ENCODE results near the gene ZNF365.
A peak's percentile ranks its signal among the peaks of the same experiment; 100 is the strongest.
"Not testable (repeated sequence)": the region's sequence is repeated elsewhere in the genome, so short reads cannot be mapped to it uniquely, and the experiment has no call there.

ZNF365 gene, protein sequence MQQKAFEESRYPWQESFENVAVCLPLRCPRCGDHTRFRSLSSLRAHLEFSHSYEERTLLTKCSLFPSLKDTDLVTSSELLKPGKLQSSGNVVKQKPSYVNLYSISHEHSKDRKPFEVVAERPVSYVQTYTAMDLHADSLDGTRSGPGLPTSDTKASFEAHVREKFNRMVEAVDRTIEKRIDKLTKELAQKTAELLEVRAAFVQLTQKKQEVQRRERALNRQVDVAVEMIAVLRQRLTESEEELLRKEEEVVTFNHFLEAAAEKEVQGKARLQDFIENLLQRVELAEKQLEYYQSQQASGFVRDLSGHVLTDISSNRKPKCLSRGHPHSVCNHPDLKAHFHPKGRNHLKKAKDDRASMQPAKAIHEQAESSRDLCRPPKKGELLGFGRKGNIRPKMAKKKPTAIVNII

GRCh38 chr10:62373995-62374861, at the start of gene ZNF365:
ZNF365 (plus strand) TSS chr10:62374369; CDS start chr10:62376194, 1,825 bp downstream.
- DNase-seq: peak in 1 of 2 experiments; percentile 66

DNA sequence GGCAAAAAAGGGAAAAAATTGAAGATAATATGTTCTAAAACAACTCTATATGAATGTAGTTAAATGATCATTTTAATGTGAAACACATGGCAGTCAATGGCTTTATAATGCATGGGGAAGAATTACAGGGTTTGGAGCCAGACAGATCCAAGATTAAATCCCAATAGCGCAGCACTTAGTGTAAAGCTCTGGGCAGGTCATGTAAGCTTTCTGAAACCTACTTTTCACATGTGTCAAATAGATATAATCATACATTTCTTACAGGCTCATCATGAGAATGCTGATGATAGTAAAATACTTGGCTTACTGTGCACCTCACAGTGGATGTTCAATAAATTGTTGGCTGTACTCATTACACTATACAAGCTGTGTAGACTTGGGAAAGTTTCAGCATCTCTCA, 48.0 kb upstream of the ZNF365 start:
- DNase-seq: no peak

DNA sequence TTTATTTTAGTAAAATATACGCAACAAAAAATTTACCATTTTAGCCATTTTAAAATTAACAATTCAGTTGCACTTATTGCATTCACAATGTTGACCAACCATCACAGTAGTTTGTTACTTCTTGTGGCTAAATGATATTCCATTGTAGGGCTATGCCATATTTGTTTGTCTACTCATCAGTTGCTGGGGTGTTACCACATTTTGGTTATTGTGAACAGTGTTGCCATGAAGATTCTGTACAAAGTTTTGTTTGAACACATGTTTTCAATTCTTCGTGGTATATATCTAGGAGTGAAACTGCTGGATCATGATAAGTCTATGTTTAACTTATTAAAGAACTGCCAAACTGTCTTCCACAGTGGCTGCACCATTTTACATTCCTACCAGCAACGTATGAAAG, 46.3 kb upstream of the ZNF365 start:
- no peak for DNase-seq

DNA sequence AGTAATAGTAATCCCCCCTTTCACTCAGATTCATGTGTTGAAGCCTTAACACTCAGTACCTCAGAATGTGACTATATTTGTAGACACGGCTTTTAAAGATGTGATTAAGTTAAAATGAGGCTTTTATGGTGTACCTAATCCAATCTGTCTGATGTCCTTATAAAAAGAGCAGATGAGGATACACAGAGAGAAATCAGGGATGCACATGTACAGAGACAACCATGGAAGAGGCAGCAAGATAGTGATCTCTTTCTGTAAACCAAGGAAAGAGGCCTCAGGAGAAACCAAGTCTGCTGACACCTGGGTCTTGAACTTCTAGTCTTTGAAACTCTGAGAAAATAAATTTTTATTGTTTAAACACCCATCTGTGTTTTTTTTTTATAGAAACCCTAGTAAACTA, 44.0 kb upstream of the ZNF365 start:
- no peak for DNase-seq

DNA sequence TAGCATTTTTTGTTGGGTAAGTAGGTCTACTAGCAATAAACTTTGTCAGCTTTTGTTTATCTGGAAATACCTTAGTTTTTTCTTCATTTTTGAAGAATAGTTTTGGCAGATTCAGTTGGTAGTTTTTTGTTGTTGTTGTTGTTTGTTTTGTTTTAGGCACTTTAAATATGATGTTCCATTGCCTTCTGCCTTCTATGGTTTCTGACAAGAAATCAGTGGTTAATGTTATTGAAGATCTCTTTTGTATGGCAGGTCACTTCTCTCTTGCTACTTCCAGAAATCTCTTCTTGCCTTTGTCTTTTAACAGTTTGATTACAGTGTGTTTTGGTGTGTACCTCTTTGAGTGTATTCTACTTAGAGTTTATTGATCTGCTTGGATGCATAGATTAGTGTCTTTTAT, 41.8 kb upstream of the ZNF365 start:
- no peak for DNase-seq

DNA sequence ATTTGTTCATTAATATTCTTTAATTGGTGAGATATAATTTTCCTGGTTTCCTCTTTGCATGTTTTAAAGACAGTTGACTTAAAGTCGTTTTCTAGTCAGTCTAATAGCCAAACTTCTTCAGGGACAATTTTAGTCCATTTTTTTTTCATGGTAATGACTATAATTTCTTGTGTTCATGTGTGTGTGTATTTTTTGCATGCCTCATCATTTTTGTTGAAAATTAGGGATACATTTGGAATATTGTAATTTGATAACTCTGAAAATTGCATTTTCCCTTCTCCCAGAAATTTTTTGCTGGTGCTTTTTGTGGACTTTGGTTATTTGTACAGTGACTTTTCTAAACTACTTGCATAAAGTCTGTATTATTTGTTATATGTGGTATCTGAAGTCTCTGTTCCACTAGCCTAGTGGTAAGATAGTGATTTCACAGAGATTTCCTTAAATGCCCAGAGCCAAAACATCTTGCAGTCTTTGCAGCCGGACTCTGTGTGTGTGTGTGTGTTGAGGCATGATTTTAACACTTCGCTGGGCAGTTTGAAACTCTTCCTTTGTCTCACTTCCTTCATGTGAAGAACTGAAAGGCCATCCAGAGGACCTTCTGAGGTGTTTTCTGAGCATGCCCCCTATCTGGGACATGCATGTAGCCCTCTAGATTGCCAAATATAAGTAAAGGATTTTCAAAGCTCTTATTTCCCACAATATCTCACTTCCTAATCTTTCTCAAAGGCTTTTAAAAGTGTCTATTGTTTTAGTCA, 40.9 kb upstream of the ZNF365 start:
- no peak for DNase-seq

DNA sequence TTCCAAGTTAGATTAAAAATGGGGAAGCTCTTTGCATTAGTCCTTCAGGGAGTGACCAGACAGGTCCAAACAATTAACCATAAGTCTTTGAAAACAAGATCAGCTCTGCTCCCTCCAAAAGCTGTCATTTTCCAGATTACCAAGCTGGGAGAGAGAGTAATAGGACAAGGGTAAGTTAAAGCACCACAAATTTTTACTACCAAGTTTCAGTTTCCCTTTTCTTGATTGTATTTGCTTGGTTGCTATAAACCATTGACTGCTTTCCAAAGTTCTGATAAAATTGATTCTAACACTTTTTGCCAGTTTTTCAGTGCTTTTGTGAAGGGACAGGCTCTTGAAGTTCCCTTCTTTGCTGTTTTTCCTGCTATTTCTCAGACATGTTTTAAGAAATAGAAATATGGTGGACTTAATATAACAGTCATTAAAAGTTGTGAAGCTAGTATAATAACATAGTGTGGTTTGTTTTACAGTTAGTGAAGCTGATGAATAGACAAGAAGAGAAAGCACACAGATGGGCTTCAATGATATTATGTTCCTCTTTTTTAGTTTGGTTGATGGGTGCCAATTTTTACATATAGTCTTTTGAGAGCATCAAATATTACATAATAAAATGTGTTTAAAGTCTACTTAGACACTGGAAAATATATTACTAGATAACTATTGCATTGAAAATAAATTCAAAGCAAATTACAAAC, 40.0 kb upstream of the ZNF365 start:
- no peak for DNase-seq

DNA sequence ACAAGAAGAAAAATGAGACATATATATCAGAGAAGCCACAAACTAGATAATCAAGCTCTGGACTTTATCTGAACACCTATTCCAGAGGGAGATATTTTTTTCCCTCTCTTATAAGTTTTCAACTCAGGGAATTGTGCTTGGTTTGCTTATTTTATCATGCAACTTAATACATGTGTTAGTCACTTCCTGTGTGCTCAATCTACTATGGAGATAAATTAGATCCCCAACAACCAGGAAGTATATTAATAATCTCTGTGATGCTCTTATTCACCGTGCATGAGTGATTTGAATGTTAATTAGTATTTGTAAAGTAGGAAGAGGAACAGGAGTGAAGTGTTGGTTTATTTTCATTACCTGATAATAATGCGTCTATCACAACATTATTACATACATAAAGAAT, 38.8 kb upstream of the ZNF365 start:
- no peak for DNase-seq

DNA sequence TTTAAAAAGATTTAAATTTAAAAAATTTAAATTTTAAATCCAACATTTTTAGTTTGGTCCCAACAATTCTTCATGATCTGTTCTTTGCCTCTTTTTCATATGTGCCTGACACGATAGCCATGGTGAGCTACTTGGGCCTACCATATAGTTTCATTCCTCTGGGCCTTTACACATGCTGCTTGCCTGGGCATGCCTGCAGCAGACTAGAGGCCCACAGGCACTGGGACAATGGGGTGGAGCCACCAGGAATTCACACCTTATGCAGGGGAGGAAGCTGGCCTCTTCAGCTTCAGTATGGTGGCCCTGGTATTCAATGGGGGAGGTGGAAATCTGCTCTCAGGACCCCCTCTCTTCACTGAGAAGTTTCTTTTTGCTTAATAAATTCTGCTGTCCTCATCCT, 37.8 kb upstream of the ZNF365 start:
- DNase-seq: no peak

DNA sequence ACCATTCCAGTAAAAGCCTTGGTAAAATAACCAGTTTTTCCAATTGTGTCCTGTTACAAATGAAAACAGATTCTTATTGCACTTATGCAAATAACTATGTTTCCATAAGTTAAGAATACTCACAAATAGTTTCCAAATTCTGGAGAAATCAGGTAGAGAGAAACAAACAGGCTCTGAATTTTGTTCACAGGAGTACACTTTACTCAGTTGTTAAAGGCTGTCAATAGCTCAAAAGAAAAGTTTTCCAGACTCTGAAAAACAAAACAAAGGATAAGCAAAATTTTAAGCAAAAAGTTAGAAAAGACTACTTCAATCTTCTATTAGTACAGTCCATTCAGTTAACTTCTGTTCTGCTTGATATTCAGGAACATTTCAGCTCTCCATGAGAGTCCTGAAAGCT, 32.8 kb upstream of the ZNF365 start:
- DNase-seq: no peak

GRCh38 chr10:62343000-62343399, 31.2 kb upstream of the ZNF365 start:
- DNase-seq: no peak

DNA sequence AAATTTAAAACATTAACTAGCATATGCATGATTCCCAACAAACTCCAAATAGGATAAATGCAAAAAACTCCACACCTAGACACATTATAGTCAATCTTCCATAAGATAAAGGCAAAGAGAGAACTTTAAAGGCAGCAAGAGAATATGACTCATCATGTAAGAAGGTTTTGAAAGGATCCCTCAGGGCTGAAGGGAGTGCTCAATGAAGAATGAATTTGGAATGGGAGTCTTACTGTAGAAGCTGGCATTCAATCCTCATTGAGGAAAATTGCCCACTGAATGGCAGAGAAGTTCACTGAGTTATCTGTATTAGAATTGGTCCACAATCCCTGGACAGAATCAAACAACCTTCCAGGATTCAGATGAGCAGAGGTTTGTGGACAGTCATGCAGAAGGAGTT, 26.1 kb upstream of the ZNF365 start:
- DNase-seq: no peak

DNA sequence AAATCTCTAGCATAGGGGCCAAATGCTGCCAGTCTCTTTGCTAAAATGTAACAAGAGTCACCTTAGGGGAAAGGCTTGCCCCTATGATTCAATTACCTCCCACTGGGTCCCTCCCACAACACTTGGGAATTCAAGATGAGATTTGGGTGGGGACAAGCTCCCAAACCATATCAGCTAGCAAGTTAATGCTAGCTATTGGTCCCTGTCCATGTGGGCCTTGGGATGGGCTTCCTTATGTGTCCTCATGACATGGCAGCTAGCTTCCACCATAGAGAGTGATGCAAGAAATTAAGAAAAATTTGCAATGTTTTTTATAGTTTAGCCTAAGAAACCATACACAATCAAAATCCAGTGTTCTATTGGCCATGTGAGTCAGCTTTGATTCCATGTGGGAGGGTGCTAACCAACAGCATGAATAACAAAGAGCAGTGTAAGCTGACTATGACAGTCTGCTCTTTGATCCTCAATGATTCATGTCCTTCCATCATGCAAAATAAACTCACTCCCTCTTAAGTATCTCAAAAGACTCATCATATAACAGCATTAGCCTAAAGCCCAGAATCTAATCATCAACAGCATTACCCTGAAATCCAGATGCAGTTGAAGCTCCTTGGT, 21.7 kb upstream of the ZNF365 start:
- no peak for DNase-seq

DNA sequence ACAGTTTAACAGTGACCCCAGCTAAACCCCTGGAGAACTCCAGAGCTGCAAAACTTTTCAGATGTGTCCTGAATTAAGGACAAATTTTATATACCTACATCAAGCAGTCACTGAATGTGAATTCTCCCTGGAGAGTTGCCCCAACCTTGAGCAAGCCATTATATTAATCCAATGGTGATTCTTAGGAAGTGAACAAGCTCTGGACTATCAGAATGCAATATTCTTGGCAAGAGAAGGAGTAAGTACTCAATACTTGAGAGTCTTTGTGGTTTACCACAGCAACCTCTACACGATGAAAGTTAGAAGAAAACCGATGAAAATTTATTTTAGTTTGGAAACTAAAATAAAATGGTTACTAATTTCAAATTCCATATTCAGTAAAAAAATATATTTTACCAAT, 19.3 kb upstream of the ZNF365 start:
- DNase-seq: no peak

DNA sequence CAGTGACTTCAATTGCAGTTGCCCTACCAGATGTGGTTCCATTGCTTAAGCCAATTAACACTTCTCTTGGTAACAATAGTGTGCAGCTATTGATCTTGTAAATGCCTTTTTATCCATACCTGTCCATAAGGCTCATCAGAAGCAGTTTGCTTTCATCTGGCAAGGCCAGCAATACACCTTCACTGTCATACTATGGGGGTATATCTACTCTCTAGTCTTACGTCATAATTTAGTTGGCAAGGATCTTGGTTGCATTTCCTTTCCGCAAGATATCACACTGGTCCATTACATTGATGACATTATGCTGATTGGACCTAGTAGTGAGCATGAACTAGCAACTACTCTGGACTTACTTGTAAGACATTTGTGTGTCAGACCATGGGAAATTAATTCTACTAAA, 17.7 kb upstream of the ZNF365 start:
- DNase-seq: no peak

- not testable (repeated sequence) for DNase-seq
Measured at GRCh38 chr10:62358151-62358550, 16.0 kb upstream of the ZNF365 start.

DNA sequence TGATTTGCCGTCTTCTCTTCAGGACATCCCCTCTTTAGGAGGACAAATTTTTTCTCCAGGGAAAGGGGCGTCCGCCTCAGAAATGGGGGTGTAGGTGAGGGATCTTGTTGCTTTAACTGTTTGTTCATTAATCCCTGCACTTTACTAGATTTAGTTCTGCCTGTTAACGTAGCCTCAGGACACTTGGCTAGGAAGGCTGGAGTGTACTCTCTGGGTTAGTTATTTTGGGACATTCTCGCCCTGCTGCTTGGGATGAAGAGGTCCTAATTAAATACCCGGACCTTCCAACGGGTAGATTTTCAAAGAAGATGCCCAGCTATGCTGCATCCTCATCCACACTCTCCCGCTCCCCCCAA, 552 bp upstream of the ZNF365 start:
- DNase-seq: no peak

DNA sequence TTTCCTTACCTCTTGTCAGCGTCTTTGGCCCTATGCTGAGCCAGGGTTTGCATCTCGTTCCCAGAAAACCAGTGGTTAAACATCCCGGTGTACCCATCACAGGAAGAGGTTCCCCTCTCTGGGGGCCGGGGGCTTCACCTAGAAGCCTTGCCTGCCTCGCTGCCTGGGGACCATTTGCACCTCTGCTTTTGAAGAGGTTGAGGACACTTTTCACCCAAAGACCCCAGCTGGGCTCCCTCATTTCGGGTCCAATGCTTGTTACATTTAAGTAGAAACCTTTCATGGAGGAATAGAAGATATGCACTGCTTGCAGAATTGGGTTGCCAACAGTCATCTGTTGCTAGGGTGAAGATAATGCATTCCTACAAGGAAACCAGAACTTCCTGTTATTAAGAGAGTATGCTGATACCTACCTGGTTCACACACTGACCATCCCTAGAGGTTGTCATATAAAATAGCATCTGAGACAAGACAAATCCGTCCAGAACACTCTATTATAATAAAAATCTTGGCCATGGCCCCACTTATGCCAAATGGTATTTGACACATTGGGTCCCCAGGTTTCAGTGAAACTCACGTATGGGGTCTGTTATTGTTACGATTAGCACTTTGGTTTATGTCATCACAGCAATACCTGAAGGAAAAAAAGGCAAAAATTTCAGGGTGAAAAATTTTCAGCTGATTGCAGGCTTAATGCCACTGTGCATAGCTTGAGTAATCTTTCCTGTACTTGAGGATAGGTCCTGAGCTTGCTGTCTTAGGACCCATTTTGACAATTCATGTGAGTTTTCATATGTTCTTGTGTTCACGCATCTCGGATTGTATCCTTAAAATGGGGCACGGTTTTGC, 917 bp downstream of the ZNF365 start:
- DNase-seq: peak; percentile 18 to 34

DNA sequence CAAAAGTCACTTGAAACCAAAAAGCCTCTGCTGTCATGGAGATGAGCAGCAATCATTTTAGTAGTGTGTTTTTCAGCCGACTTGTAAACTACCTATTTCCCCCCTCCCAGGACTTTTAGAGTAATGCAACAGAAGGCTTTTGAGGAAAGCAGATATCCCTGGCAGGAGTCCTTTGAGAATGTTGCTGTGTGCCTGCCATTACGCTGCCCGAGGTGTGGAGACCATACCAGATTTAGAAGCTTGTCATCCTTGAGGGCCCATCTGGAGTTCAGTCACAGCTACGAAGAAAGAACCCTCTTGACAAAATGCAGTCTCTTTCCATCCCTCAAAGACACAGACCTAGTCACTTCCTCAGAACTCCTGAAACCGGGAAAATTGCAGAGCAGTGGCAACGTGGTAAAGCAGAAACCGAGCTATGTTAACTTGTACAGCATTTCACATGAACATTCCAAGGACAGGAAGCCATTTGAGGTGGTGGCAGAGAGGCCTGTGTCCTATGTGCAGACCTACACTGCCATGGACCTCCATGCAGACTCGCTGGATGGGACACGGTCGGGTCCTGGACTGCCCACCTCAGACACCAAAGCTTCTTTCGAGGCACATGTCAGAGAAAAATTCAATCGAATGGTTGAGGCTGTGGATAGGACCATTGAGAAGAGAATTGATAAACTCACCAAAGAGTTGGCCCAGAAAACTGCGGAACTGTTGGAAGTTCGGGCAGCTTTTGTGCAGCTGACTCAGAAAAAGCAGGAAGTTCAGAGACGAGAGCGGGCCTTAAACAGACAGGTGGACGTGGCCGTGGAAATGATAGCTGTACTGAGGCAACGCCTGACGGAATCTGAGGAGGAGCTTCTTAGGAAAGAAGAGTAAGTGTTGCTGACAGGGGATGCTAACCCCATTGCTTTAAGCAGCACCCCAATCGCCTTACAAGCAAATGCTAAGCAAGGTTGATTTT, 2.2 kb downstream of the ZNF365 start:
- no peak for DNase-seq

DNA sequence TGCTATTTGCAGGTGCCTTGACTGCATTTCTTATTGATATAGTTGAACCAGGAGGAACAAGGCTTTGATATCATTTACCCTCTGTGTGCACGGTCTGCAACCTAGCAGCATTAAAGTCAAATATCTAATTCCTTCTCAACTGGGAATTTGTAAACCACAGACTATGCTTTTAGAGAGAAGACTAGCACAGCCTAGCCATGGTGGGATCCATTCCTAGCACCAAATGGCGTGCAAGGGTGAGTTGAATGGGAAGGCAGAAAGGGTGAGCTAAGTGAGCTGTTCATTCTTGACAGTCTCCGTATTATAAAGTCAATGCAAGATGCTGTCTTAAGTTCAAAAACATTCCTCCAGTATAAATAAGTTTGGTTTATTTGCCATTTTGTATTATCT, 2.9 kb downstream of the ZNF365 start:
- DNase-seq: no peak
